Activated naive CD8-positive, alpha-beta T cell treated with anti-CD3 and anti-CD28 coated beads for 36 hours (primary cell): ENCODE measurements around the gene WDR1. TPM values are rescaled to one million over a fixed set of nuclear protein-coding genes. Genes with fewer than 3 reads are reported as not detected.

Source experiments
- DNase-seq: peaks from one replicate; pipeline ENCODE4 v3.0.0; 2021
- H3K27ac Mint-ChIP-seq: one replicate; pipeline ENCODE4 v1.8.0; 2022; ENCODE audit warnings: mild to moderate bottlenecking, moderate library complexity, mixed read lengths
- H3K27me3 Mint-ChIP-seq: one replicate; pipeline ENCODE4 v1.8.0; 2022; ENCODE audit warnings: mild to moderate bottlenecking, mixed read lengths
- H3K36me3 Mint-ChIP-seq: one replicate; pipeline ENCODE4 v1.8.0; 2021; ENCODE audit warnings: mild to moderate bottlenecking, mixed read lengths
- H3K4me1 Mint-ChIP-seq: one replicate; pipeline ENCODE4 v1.8.0; 2021; ENCODE audit warnings: mixed read lengths
- H3K4me3 Mint-ChIP-seq: one replicate; pipeline ENCODE4 v1.8.0; 2022; ENCODE audit warnings: mild to moderate bottlenecking, moderate library complexity, mixed read lengths
- H3K9me3 Mint-ChIP-seq: one replicate; pipeline ENCODE4 v1.8.0; 2022; ENCODE audit warnings: mixed read lengths
- total RNA-seq, 2 experiments: library from RNA; stranded (reverse); gene quantifications; one replicate each; pipeline ENCODE4 v1.2.3, GENCODE V29; 2021

WDR1 gene, protein sequence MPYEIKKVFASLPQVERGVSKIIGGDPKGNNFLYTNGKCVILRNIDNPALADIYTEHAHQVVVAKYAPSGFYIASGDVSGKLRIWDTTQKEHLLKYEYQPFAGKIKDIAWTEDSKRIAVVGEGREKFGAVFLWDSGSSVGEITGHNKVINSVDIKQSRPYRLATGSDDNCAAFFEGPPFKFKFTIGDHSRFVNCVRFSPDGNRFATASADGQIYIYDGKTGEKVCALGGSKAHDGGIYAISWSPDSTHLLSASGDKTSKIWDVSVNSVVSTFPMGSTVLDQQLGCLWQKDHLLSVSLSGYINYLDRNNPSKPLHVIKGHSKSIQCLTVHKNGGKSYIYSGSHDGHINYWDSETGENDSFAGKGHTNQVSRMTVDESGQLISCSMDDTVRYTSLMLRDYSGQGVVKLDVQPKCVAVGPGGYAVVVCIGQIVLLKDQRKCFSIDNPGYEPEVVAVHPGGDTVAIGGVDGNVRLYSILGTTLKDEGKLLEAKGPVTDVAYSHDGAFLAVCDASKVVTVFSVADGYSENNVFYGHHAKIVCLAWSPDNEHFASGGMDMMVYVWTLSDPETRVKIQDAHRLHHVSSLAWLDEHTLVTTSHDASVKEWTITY
- 100 to 1,000 TPM; 372 to 385 TPM for total RNA-seq

DNA sequence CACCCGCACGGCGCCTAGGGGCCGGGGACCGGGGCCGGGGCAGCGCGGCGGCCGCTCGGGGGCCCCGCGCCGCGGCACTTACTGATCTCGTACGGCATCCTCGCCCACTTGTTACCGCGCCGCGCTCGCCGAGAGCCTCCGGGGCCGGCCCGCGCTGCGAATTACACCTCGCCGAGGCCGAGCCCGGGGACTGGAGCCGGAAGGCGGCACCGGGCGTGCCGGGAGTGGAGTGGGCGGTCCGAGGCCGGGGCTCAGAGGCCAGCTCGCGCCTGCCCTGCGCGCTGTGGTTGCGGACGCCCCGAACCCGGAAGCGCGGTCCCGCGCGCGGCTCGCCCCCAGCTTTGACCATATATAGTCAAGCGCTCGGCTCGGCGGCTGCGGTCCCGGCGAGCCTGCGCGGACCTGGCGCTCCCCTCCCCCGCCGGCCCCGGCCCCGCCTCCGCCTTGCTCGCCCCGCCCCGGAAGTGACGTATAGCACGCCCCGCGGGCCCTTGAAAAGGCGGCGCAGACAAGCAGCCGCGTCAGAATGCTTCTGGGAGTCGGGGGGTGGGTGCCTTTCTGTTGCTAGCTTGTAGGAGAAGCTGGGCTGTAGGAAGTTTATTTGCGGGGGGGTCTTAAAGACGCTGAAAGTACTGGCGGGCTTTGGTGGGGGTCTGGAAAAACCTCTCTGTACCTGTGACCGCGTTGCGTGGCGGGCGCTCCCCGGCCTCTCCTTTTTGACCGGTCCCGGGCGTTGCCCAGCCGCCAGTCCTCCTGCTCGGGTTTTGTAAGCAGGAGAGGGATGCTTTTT is at the start of gene WDR1:
TSS of gene WDR1 (minus strand) at position 231 of the 790 bp plus-strand sequence. CDS start at position 98, 133 bp downstream.
- Mint-ChIP-seq H3K36me3 (peaks cover 42% of the 10 kb centered on the region), H3K27ac (peak within 1 kb of the TSS; percentile 98), H3K4me1 (peaks cover 75% of the 10 kb centered on the region), H3K4me3 (peak within 1 kb of the TSS; percentile 95), H3K27me3 (no peaks in the 10 kb centered on the region), H3K9me3 (no peaks in the 10 kb centered on the region)
- peak; percentile 92 for DNase-seq

DNA sequence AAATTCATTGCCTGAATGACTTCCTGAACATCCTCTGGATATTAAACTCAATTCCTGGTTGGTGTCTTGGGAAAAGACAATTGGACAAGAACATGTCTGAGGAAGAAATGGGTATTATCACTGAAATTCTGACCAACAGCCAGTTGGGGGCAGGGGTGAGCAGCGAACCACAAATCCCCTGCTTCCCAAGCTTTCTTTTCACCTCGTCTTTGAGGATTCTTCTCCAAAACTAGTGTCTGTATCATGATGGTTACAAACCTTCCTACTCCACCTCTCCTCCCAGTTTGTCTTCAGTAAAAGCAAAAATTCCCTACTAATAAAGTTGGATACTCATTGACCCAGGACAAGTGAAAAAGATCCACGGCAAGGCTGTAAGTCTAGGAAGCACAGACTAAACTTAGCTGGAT is 48.3 kb upstream of the WDR1 start:
- Mint-ChIP-seq H3K27ac (no peak overlapping the region), H3K36me3 (no peaks in the 10 kb centered on the region), H3K4me1 (peaks cover 23% of the 10 kb centered on the region), H3K4me3 (no peak overlapping the region), H3K9me3 (no peaks in the 10 kb centered on the region), H3K27me3 (no peaks in the 10 kb centered on the region)
- no peak for DNase-seq

DNA sequence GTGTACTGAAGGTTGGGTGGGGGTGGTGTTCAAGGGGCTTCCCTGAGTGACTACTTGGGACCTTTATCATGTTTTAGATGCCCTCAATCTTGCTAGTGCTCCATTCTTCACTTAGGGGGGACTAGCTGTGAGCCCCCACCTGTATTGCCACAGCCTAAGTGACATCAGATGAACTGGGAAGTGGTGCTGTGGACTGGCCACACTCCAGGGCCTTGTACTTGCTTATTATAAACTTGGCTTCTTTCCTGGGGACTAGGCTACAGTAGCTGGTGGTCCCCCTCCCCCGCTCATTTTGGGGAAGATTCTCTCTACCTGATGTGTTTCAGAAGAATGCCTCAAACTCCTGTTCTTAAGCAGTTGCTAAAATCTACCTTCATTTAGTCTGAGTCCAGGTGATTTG is 46.7 kb upstream of the WDR1 start:
- H3K9me3 Mint-ChIP-seq: no peaks in the 10 kb centered on the region
- peaks cover 23% of the 10 kb centered on the region for H3K4me1 Mint-ChIP-seq
- DNase-seq: no peak
- H3K27me3 Mint-ChIP-seq: no peaks in the 10 kb centered on the region
- H3K36me3 Mint-ChIP-seq: no peaks in the 10 kb centered on the region
- H3K4me3 Mint-ChIP-seq: no peak overlapping the region
- no peak overlapping the region for H3K27ac Mint-ChIP-seq

DNA sequence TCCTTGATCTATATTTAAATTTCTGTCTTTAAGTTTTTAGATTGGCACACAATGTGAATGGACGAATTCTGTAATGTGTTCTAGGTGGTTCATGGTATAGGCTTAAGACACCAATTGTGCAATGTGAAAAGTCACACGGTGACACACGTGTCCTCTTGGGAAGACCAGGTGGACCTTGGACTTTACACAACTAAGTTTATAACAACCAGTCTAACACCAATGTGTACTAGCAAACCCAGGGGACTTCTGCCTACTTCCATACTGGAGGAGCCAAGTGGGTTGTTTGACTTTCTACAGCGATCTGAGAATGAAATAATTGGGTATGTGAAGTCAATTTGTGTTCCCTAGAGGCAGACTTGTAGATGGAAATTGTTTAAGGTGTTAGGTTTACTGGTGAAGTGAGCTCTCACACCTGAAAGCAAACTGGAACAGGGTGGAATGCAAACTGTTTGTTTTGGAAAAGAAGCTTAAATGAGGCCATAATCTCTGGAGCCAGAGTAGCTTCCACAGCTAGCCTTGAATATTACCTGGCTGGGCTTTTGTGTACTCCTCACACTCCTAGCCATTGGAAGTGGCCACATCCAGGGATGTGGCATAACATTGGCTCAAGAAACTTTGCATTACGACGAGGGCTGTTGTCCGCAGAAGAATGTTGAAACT is 45.9 kb upstream of the WDR1 start:
- Mint-ChIP-seq H3K9me3 (no peaks in the 10 kb centered on the region), H3K27ac (no peak overlapping the region)

DNA sequence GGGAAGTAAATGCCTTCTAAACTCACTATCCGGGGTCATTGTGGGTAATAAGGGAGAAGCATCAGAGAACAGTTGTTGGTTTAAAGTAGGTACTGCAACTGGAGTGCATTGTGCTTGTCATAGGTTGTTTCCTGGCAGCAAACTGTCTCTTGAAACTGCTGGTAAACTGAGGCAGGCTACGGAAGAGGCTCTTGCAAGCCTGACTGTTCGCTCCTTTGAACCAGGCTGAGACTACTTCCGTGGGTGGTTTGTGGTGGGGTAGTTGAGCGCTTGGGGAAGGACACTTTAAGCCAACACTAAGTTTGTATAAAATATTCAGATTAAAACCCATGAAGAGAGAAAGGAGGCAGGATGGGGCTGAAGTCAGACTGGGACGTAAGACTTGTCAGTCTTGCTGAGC is 45.2 kb upstream of the WDR1 start:
- H3K4me1 Mint-ChIP-seq: peaks cover 30% of the 10 kb centered on the region
- H3K4me3 Mint-ChIP-seq: no peak overlapping the region
- no peaks in the 10 kb centered on the region for H3K36me3 Mint-ChIP-seq
- H3K27me3 Mint-ChIP-seq: no peaks in the 10 kb centered on the region
- peak overlapping the region; percentile 7 for H3K27ac Mint-ChIP-seq
- H3K9me3 Mint-ChIP-seq: no peaks in the 10 kb centered on the region
- peak; percentile 35 for DNase-seq

More for the DNA sequence above, 45.9 kb upstream of the WDR1 start:
- DNase-seq: no peak
- Mint-ChIP-seq H3K36me3 (no peaks in the 10 kb centered on the region), H3K4me1 (peaks cover 28% of the 10 kb centered on the region), H3K27me3 (no peaks in the 10 kb centered on the region), H3K4me3 (no peak overlapping the region)

DNA sequence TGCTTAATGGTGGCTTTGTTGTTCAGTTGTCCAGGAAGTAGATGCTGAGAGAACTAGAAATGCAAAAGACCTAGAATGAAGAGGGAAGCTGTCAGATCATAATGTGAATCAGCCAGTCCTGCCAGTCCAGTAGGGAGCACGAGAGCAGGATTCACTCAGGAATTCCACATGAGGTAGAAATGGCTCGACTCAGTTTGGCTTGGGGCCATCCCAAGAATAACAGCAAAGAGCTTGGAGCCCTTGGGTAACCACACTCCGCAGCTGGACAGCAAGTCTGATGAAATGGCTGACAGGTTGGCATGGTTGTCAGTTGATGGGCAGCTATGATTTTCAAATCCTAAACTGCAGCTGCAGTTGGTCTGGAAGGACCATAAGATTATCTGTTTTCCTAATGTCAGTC is 44.5 kb upstream of the WDR1 start:
- no peaks in the 10 kb centered on the region for H3K27me3 Mint-ChIP-seq
- H3K36me3 Mint-ChIP-seq: no peaks in the 10 kb centered on the region
- H3K27ac Mint-ChIP-seq: no peak overlapping the region
- peaks cover 30% of the 10 kb centered on the region for H3K4me1 Mint-ChIP-seq
- DNase-seq: no peak
- no peaks in the 10 kb centered on the region for H3K9me3 Mint-ChIP-seq
- no peak overlapping the region for H3K4me3 Mint-ChIP-seq

DNA sequence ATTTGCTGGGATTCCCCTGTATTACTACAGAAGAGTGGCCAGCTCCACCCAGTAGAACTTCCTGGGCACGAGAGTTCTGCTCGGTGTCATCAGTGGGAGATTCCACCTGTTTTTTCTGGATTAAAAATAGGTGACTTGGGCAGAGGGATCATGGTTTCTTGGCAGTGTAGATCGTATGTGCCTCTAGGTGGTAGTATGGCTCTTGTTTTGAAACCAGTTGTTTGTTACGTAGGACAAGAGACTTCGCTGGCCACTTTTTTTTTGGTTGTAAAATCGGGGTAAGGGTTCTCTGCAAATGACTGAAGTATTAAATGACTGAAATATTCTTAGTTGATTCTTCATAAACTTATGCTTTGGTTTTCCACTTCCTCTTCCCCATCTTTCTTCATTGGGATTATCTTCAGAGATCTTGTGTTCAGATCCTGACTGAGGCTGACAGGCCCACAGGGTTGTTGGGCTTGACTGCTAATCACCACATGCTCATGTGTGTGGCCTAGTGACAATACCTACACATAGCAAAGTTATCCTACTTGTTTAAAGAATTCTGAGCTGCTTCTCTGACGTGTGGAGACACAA is 43.8 kb upstream of the WDR1 start:
- Mint-ChIP-seq H3K36me3 (no peaks in the 10 kb centered on the region), H3K27ac (no peak overlapping the region), H3K9me3 (no peaks in the 10 kb centered on the region), H3K4me3 (no peak overlapping the region), H3K27me3 (no peaks in the 10 kb centered on the region), H3K4me1 (peaks cover 30% of the 10 kb centered on the region)
- no peak for DNase-seq

DNA sequence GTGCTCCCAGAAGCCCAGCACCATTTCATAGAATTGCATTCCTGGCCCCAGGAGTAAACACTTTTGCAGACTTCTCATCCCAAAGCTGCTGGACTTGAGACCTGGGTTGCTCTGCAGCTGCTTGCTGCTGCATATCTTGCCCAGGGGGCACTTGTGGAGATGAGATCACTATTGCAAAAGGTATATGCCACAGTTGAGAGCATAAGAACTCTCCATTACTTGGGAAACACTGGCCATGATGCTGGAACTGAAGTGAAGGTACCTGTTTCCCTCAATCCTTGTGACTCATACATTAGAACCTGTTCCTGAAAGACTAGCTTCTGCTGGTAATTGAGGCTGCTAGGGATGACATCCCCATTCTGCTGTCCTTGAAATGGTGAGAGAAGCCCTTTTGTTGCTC is 43.1 kb upstream of the WDR1 start:
- Mint-ChIP-seq H3K36me3 (no peaks in the 10 kb centered on the region), H3K27ac (no peak overlapping the region), H3K4me3 (no peak overlapping the region), H3K27me3 (no peaks in the 10 kb centered on the region), H3K4me1 (peaks cover 30% of the 10 kb centered on the region), H3K9me3 (no peaks in the 10 kb centered on the region)
- DNase-seq: no peak

DNA sequence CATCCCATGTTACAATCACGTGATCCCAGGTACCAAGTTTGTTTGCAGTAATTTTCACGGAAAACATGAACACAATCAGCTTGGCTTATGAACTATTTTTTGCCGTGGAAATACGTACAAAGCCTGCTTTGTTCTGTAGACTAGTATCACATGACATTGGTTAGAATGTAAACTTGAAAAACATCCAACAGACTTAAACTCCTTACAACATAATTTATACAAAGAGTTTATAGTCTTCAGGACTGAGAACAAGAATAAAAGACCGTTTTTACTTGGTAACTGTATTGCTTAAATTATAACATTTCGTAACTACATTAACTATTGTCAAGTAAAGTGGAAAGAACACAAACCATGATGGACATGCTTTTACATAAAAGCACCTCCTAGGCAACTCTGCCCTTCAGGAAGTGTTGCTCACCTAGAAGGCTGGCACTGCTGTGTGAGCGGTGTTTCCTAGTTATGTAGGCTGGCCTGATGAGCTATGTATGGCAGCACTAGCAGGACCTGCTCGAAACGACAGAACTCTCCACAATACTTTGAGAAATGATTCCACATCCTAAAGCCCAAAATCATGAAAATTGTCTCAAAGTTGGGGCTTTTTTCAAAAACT is 41.8 kb upstream of the WDR1 start:
- no peak for DNase-seq
- H3K27me3 Mint-ChIP-seq: no peaks in the 10 kb centered on the region
- peaks cover 30% of the 10 kb centered on the region for H3K4me1 Mint-ChIP-seq
- H3K4me3 Mint-ChIP-seq: no peak overlapping the region
- no peaks in the 10 kb centered on the region for H3K9me3 Mint-ChIP-seq
- no peak overlapping the region for H3K27ac Mint-ChIP-seq
- H3K36me3 Mint-ChIP-seq: no peaks in the 10 kb centered on the region

DNA sequence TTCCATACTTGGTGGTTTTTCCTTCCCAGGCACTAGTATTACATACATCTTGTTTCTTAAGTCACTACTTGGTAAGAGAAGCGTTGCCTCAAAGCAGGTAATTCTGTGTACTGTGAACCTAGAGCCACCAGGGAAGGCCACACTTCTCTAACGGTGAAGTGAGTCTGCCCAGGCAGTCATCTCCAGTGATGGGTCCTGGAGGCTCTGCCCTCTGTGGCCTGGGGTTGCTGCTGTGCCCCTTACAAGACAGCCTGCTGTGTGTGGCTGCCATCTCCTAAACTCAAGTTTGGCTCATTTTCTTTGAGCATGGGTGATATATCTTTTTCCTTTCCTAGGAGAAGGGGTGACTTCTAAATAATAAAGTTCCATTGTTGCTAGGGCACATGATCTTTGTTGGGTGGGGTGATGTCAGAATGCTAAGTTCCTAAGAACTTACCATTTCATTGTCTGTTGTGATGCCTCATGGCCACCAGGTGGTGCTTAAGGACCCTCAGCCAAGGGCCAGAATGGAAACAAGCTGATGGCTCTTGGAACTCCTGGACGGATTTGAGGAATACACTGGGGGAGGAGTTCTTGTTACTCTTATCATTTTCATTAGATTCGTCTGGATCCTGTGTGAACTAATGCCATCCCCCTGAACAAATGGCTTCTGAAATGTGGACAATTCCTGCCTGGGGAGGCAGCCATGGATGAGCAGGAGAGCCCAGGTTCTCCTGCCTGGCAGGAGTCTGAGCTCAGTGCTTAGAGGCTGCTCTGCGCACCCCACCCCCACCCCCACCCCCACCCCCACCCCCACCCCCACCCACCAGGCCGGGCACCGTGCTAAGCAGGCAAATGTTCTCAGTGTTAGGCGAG is 41.1 kb upstream of the WDR1 start:
- H3K4me1 Mint-ChIP-seq: peaks cover 30% of the 10 kb centered on the region
- no peaks in the 10 kb centered on the region for H3K36me3 Mint-ChIP-seq
- H3K4me3 Mint-ChIP-seq: no peak overlapping the region
- no peak overlapping the region for H3K27ac Mint-ChIP-seq
- H3K9me3 Mint-ChIP-seq: no peaks in the 10 kb centered on the region
- peak; percentile 31 for DNase-seq
- no peaks in the 10 kb centered on the region for H3K27me3 Mint-ChIP-seq

DNA sequence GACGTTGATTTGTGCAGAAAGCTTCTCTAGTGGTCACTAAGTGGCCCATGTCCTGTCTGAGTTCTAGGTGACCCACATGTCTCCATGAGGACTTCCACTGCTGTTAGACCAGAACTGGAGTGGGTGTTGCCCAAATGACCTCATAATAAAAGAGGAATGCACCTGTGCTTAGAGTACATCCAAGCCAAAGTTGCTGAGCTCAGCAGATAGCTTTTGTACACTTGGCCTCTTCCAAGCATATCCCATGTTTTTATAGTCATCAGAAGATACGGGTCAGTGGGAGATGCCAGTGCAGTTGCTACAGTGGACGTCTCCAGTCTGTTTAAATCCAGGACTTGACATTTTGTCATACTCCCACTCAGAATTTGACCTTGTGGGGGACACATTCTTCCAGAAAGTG is 37.6 kb upstream of the WDR1 start:
- H3K36me3 Mint-ChIP-seq: no peaks in the 10 kb centered on the region
- no peak overlapping the region for H3K4me3 Mint-ChIP-seq
- H3K27me3 Mint-ChIP-seq: no peaks in the 10 kb centered on the region
- no peak overlapping the region for H3K27ac Mint-ChIP-seq
- no peak for DNase-seq
- H3K9me3 Mint-ChIP-seq: no peaks in the 10 kb centered on the region
- peaks cover 6% of the 10 kb centered on the region for H3K4me1 Mint-ChIP-seq

DNA sequence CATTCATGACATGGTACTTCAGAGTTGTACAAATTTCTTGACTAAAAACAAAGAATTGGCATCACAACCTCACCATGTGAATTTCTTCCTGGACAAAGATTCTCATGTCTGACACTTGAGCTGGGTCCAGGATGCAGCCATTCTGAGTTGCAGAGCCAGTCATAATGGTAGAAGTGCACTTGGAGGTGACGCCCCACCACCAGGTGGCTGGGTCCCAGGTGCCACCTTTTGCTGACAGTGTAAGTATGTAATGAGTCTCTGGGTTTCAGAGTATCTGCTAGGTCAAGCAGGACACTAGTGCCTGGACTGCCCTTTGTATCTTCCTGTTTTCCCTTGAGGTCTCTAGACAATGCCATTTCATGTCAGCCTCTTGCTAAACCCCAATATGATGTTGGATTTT is 36.6 kb upstream of the WDR1 start:
- H3K36me3 Mint-ChIP-seq: no peaks in the 10 kb centered on the region
- no peak for DNase-seq
- H3K9me3 Mint-ChIP-seq: no peaks in the 10 kb centered on the region
- no peak overlapping the region for H3K27ac Mint-ChIP-seq
- H3K4me3 Mint-ChIP-seq: no peak overlapping the region
- H3K4me1 Mint-ChIP-seq: peaks cover 6% of the 10 kb centered on the region
- no peaks in the 10 kb centered on the region for H3K27me3 Mint-ChIP-seq

DNA sequence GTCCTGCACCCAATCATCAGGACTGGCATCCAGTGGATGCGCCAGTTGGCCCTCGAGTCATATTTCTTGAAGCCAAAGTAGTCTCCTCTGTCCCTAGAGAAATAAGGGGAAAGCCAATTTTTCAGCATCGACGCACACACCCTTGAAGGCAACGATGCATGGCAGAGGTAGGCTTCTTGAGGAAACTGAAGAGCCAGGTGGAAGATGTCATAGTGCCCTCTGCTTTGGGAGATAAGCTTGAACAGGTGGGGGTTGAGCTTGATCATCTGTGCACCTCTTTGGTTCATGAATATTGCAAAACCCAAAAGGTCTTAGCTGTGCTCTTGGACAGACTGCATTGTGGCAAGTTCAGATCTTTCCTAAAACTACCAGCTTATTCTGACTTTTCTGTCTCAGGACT is 34.6 kb upstream of the WDR1 start:
- Mint-ChIP-seq H3K9me3 (no peaks in the 10 kb centered on the region), H3K4me3 (no peak overlapping the region), H3K27me3 (no peaks in the 10 kb centered on the region), H3K36me3 (no peaks in the 10 kb centered on the region), H3K4me1 (no peaks in the 10 kb centered on the region), H3K27ac (no peak overlapping the region)
- DNase-seq: no peak

DNA sequence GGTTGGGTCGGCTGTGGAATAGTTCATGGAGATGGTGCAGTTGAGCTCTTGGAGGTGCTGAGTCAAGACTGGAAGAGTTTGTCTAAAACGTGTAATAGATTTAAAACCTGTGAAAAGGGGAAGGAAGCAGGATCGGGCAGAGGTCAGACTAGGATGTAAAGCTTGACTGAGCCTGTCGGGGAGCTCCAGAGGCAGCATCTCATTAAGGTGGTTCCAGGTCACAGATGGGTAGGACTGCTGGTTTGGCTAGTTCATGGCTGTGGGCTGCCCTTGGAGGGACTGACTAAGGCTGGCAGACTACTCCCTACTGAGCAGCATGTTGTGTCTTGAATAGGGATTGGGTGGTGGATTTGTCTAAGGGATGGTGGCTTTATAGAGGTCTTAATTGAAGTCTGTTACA is 28.4 kb upstream of the WDR1 start:
- Mint-ChIP-seq H3K4me1 (no peaks in the 10 kb centered on the region), H3K36me3 (no peaks in the 10 kb centered on the region), H3K27ac (no peak overlapping the region), H3K27me3 (no peaks in the 10 kb centered on the region), H3K9me3 (no peaks in the 10 kb centered on the region), H3K4me3 (no peak overlapping the region)
- DNase-seq: no peak
